NCI-H1436 (cell line): Measurements from ENCODE around the gene FAM187B.
"Not testable (repeated sequence)": the region's sequence is repeated elsewhere in the genome, so short reads cannot be mapped to it uniquely, and the experiment has no call there.

ENCODE experiments used
- DNase-seq: peaks from one replicate; lab custom pipeline; 2025; lab: John Stamatoyannopoulos, UW

FAM187B gene

GRCh38 chr19:35213663-35214632 is 14.6 kb downstream of the FAM187B start:
- DNase-seq: peak; percentile 37

GRCh38 chr19:35212241-35212640 is 16.3 kb downstream of the FAM187B start:
- no peak for DNase-seq

- no peak for DNase-seq
These were observed 16.9 kb downstream of the FAM187B start for GRCh38 chr19:35211545-35212230.

- no peak for DNase-seq
These were observed 18.9 kb downstream of the FAM187B start for GRCh38 chr19:35209646-35210045.

- DNase-seq: no peak
These were observed 20.4 kb downstream of the FAM187B start for GRCh38 chr19:35208121-35208520.

- no peak for DNase-seq
These were observed 21.1 kb downstream of the FAM187B start for GRCh38 chr19:35207391-35207871.

GRCh38 chr19:35206855-35207254 is 21.7 kb downstream of the FAM187B start:
- DNase-seq: no peak

GRCh38 chr19:35206379-35206778 is 22.2 kb downstream of the FAM187B start:
- no peak for DNase-seq

- DNase-seq: no peak
These were observed 22.7 kb downstream of the FAM187B start for GRCh38 chr19:35205733-35206323.

- no peak for DNase-seq
These were observed 23.5 kb downstream of the FAM187B start for GRCh38 chr19:35204799-35205732.

GRCh38 chr19:35202722-35203688 is 25.5 kb downstream of the FAM187B start:
- no peak for DNase-seq

GRCh38 chr19:35199481-35199880 is 29.1 kb downstream of the FAM187B start:
- no peak for DNase-seq

GRCh38 chr19:35196861-35197260 is 31.7 kb downstream of the FAM187B start:
- DNase-seq: not testable (repeated sequence)

- no peak for DNase-seq
These were observed 32.7 kb downstream of the FAM187B start for GRCh38 chr19:35195830-35196229.

- no peak for DNase-seq
These were observed 34.2 kb downstream of the FAM187B start for GRCh38 chr19:35194012-35194984.

GRCh38 chr19:35184884-35185283 is 43.7 kb downstream of the FAM187B start:
- no peak for DNase-seq

GRCh38 chr19:35184267-35184666 is 44.3 kb downstream of the FAM187B start:
- DNase-seq: no peak

- no peak for DNase-seq
These were observed 47.2 kb downstream of the FAM187B start for GRCh38 chr19:35181387-35181786.

- no peak for DNase-seq
These were observed 48.7 kb downstream of the FAM187B start for GRCh38 chr19:35179830-35180229.
